GM21515 (cell line): ENCODE results near the gene SH2B3.

ENCODE experiments used
- ATAC-seq: cut with Tn5 transposase; IDR thresholded peaks from one replicate; pipeline ENCODE4 v1.9.1; 2021; ENCODE audit not compliant: unreplicated experiment

Gene SH2B3

GRCh38 chr12:111443086-111443485, 37.4 kb downstream of the SH2B3 start:
- no peak for ATAC-seq

GRCh38 chr12:111443586-111443985, 37.9 kb downstream of the SH2B3 start:
- no peak for ATAC-seq

- ATAC-seq: peak; percentile 36
These were observed 38.7 kb downstream of the SH2B3 start for GRCh38 chr12:111444314-111444924.

- ATAC-seq: peak; percentile 86
These were observed 39.4 kb downstream of the SH2B3 start for GRCh38 chr12:111444925-111445725.

GRCh38 chr12:111445726-111446581, 40.2 kb downstream of the SH2B3 start:
- no peak for ATAC-seq

GRCh38 chr12:111446631-111447570, 41.2 kb downstream of the SH2B3 start:
- no peak for ATAC-seq

GRCh38 chr12:111447571-111448265, 42.0 kb downstream of the SH2B3 start:
- no peak for ATAC-seq

- ATAC-seq: no peak
These were observed 42.6 kb downstream of the SH2B3 start for GRCh38 chr12:111448266-111448830.

- no peak for ATAC-seq
These were observed 43.4 kb downstream of the SH2B3 start for GRCh38 chr12:111448846-111449790.

- ATAC-seq: no peak
These were observed 45.0 kb downstream of the SH2B3 start for GRCh38 chr12:111450676-111451075.

GRCh38 chr12:111451232-111451631, 45.5 kb downstream of the SH2B3 start:
- no peak for ATAC-seq

- ATAC-seq: no peak
These were observed 46.0 kb downstream of the SH2B3 start for GRCh38 chr12:111451649-111452129.

- no peak for ATAC-seq
These were observed 47.6 kb downstream of the SH2B3 start for GRCh38 chr12:111453071-111453989.

GRCh38 chr12:111454311-111454710, 48.6 kb downstream of the SH2B3 start:
- ATAC-seq: no peak

GRCh38 chr12:111454716-111455447, 49.2 kb downstream of the SH2B3 start:
- no peak for ATAC-seq

- no peak for ATAC-seq
These were observed 50.0 kb downstream of the SH2B3 start for GRCh38 chr12:111455448-111456320.
